GM18909 (cell line): Measurements from ENCODE around the gene OLFML3.
A peak's percentile ranks its signal among the peaks of the same experiment; 100 is the strongest.

Experiments used
- ATAC-seq: cut with Tn5 transposase; IDR thresholded peaks from one replicate; pipeline ENCODE4 v1.9.1; 2021; ENCODE audit warnings: mild to moderate bottlenecking; ENCODE audit not compliant: unreplicated experiment, poor library complexity

OLFML3 gene, protein sequence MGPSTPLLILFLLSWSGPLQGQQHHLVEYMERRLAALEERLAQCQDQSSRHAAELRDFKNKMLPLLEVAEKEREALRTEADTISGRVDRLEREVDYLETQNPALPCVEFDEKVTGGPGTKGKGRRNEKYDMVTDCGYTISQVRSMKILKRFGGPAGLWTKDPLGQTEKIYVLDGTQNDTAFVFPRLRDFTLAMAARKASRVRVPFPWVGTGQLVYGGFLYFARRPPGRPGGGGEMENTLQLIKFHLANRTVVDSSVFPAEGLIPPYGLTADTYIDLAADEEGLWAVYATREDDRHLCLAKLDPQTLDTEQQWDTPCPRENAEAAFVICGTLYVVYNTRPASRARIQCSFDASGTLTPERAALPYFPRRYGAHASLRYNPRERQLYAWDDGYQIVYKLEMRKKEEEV

GRCh38 chr1:113978863-113979702 lies at the start of gene OLFML3:
Gene OLFML3 (plus strand): TSS chr1:113979474. CDS start chr1:113979517, 43 bp downstream.
- ATAC-seq = peak; percentile 57

DNA sequence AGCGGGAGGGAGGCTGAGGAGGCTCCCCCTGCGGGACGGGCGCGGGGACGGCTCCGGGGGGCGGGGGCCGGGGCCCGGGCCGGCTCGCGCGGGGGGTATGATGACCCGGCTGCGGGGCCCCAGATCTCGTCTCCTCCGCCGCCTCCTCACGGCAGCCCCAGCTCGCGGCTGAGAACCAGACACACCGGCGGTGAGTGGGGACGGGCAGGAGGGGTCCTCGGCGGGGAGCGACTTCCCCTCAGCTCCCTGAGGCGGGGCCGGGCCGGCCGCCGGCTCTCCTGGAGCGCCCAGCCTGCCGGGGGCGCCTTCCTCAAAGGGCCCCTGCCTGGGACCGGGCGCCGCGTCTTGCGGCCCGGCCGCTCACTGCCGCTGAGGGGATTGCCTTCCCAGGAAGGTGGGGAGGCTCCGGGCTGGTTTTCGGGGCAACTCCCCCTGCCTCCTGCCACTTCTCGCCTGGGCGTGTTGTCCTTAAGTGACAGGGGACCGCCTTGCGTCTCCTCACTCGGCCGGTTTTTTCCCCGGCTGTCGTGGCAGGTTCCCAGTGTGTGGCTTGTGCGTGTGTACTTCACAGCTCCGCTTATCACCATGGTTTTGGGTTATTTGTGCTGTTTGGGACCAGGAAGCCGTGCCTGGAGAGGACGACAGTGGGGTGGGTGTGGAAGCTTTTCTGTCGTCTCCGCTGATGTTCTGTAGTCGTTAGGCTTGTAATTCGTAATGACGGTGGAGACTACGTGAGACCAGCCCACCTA lies 49.4 kb upstream of the OLFML3 start:
- peak; percentile 38 for ATAC-seq

GRCh38 chr1:113930499-113931161 lies 48.6 kb upstream of the OLFML3 start:
- peak; percentile 33 for ATAC-seq

GRCh38 chr1:113931451-113931851 lies 47.8 kb upstream of the OLFML3 start:
- ATAC-seq = no peak

DNA sequence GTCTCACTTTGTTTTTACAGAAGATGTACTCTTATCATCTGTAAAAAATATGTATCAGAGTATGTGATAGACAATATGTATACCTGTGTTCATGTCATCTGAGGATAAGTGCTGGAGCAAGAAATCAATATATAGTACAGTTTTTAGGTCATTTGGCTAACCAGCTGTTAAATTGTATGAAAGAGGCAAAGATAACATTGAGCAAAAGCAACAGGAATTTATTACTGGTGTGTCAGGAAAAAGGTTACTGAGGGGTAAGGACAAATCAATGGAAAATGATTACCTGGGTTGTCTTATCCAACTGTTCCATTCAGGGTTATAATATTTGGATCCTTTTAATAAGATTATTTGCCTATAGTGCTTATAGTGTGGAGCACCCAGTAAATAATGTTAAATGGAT lies 45.3 kb upstream of the OLFML3 start:
- no peak for ATAC-seq

- ATAC-seq = no peak
Observed at GRCh38 chr1:113934511-113935055, 44.7 kb upstream of the OLFML3 start.

GRCh38 chr1:113935176-113935575 lies 44.1 kb upstream of the OLFML3 start:
- no peak for ATAC-seq

DNA sequence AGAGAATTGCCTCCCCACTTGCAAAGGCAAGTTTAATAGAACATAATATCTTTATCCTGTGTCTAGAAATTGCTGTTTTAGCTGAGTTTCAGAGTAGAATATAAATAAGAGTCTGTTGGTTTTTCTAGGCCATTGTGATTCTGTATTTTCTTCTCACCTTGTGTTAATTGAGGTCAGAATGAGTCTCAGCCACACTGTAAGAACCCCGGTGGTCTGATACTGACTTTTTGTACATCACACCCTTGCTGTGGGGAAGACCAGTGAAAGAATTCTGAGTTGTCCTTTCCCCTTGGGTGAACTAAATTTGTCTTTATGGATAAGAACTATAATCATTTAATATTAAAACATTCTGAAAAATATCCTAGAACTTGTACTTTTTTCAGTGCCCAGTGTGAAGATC lies 43.3 kb upstream of the OLFML3 start:
- no peak for ATAC-seq

DNA sequence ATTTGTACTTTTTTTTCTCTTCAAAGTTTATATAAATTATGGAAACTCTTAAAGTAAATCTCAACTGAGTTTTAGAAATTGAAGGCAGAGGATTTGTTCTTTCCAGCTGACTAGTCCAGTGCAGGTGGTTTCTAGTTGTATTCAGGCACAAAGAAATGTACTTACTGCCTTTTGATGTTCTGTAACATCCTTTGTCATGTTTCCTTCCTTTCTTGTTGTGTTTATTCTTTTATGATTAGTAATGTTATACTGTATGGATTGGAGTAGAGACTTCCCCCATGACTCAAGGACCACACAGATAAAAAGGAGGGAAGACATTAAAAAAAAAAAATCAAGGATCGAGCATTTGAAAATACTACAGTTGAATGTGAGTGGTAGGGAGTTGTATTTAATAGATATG lies 42.1 kb upstream of the OLFML3 start:
- no peak for ATAC-seq

GRCh38 chr1:113938192-113938591 lies 41.1 kb upstream of the OLFML3 start:
- ATAC-seq = no peak

DNA sequence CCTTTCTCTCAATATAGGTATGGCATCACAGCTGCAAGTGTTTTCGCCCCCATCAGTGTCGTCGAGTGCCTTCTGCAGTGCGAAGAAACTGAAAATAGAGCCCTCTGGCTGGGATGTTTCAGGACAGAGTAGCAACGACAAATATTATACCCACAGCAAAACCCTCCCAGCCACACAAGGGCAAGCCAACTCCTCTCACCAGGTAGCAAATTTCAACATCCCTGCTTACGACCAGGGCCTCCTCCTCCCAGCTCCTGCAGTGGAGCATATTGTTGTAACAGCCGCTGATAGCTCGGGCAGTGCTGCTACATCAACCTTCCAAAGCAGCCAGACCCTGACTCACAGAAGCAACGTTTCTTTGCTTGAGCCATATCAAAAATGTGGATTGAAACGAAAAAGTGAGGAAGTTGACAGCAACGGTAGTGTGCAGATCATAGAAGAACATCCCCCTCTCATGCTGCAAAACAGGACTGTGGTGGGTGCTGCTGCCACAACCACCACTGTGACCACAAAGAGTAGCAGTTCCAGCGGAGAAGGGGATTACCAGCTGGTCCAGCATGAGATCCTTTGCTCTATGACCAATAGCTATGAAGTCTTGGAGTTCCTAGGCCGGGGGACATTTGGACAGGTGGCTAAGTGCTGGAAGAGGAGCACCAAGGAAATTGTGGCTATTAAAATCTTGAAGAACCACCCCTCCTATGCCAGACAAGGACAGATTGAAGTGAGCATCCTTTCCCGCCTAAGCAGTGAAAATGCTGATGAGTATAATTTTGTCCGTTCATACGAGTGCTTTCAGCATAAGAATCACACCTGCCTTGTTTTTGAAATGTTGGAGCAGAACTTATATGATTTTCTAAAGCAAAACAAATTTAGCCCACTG lies 38.7 kb upstream of the OLFML3 start:
- peak; percentile 79 for ATAC-seq

GRCh38 chr1:113941245-113941559 lies 38.1 kb upstream of the OLFML3 start:
- peak; percentile 11 for ATAC-seq

DNA sequence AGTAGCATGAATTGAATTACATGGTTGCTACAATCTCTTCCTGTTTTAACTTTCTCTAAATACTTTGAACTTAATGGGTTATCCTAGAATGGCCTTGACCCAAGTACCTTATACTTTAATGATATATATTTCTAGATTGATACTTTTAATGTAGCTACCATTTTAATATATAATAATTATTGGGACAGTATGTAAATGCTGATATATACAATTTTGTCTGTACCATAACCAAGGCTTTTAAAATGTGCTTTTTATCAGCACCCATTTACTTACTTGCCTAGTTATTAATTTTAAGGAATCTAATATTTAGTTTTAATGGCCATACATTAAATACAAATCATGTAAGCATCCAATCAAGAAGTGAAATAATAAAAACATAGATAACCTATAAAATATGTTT lies 36.7 kb upstream of the OLFML3 start:
- no peak for ATAC-seq

- no peak for ATAC-seq
Observed at GRCh38 chr1:113943028-113943811, 36.1 kb upstream of the OLFML3 start.

DNA sequence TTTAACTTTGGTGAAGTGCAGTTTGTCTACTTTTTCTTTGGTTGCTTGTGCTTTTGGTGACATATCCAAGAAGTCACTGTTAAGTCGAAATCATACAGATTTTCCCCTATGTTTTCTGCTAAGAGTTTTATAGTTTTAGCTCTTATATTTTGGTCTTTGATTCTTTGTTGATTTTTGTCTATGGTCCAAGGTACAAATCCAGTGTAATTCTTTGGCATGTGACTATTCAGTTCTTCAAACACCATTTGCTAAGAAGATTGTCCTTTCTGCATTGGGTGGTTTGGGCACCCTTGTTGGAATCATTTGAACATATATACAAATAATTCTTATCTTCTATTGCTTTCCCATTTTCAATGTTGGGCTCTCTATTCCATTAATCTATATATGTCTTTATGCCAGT lies 33.9 kb upstream of the OLFML3 start:
- ATAC-seq = no peak

DNA sequence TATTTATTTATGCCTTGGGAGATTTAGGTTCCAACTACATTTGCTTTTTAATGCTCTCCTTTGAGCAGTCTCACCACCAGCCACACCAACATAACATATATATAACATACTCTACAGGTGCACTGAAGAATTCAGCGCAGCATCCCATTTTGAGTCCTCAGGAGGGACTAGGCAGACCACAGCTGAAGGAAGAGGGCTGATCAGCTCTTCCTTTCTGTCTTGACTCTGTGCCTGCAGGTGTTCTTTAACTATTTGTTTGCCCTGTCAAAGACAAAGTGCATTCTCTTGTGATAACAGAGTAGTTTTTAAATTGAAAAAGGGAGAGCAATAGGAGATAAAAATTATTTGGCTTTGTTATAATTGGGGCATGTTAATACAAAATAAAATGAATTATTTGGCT lies 33.2 kb upstream of the OLFML3 start:
- no peak for ATAC-seq

DNA sequence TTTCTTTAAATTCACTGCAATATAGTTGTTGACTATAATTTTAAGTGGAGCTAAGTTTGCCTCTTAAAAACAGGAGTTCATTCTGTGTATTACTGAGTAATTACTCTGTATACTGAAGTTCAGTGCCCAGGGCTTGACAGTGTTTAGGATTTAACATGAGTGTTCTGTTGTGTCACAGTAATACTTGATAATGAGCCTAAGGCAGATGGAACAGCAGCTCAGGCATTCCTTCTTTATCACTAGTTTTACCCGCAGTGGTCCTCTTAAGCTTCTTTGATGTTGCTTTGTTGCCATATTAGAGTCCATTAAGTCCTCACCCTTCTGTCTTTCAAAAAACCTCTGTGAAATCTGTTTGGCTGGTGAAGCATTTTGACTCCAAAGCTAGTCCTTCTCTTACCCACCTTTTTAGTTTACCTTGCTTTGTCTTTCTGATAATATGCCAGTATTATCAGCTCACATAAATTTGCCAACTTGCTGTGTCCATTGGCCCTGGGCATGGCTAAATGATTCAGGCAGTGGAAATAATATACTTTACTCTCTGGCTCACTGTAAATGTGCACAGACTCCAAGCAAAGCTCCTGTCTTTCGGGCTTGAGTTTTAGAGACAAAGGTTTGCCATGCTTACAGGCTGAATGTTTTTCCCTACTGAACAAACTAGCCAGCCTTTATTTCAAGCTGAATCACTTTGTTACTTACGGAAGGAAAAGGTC lies 32.4 kb upstream of the OLFML3 start:
- ATAC-seq = no peak
